ENCODE data around the gene MAP3K6. TPM values are rescaled to one million over a fixed set of nuclear protein-coding genes. Genes with fewer than 3 reads are reported as not detected.

The MAP3K6 gene
- total and polyA plus RNA-seq, 2 of the 4 experiments (the other 2 are of a cell fraction) = 4.8 to 15.9 TPM

DNA sequence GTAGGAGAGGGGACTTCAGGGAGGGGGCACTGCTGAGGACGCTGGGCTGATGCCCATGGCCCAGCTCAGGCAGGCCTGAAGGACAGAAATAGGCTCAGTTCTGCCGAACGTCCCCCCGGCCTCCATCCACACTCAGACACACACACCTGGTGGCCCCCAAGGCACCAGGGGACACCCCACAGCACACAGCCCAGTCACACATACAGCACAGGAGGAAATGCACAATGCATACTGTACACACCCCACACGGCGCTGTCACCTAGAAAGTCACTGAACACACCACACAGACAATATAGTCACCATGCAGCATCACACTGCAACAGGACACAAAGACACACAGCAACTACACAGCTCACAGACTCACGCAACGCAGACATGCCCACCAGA, 24.4 kb downstream of the MAP3K6 start (continued):
- TF ChIP-seq, protein P1, sequence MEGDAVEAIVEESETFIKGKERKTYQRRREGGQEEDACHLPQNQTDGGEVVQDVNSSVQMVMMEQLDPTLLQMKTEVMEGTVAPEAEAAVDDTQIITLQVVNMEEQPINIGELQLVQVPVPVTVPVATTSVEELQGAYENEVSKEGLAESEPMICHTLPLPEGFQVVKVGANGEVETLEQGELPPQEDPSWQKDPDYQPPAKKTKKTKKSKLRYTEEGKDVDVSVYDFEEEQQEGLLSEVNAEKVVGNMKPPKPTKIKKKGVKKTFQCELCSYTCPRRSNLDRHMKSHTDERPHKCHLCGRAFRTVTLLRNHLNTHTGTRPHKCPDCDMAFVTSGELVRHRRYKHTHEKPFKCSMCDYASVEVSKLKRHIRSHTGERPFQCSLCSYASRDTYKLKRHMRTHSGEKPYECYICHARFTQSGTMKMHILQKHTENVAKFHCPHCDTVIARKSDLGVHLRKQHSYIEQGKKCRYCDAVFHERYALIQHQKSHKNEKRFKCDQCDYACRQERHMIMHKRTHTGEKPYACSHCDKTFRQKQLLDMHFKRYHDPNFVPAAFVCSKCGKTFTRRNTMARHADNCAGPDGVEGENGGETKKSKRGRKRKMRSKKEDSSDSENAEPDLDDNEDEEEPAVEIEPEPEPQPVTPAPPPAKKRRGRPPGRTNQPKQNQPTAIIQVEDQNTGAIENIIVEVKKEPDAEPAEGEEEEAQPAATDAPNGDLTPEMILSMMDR (conservative IDR thresholded peaks at IDR 0.05; ENCODE audit: low read depth, low read length) = no peak
- no peak for TF ChIP-seq MAZ (IDR thresholded peaks at IDR 0.05; ENCODE audit: borderline replicate concordance, low read depth, low read length)
- TF ChIP-seq MAFK (IDR thresholded peaks at IDR 0.05; ENCODE audit: low read depth, low read length) = no peak
